ENCODE data around the gene TMCO4. TPM values are rescaled to one million over a fixed set of nuclear protein-coding genes. Genes with fewer than 3 reads are reported as not detected.

The TMCO4 gene
- total and polyA plus RNA-seq, 2 of the 8 experiments (the other 6 are each of a cell fraction or from before 2014, with no cell fraction given): 3.0 to 3.1 TPM

DNA sequence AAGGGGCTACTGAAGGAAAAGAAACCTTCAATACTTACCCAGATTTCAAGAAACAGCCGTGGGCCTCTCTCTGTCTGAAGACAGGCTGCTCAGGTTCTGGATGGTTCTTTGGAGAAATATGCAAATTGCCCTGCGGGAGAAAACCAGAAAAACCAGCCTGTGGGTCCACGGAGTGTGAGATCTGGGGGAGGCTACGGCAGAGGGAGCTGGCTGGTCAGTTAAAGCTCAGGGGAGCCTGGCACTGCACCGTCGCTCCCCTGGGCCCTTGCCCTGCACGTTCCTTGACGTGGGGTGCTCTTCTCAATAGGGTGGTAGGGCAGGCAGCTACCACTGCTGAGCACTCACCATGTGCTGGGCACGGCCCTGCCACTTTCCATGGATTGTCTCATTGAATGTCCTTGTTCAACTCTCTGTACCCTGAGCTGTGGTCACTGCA lies 12.7 kb downstream of the TMCO4 start:
- peak overlapping the region; percentile 99 for H2BK20ac ChIP-seq (ENCODE audit: low read length)
- 33% methylated on average over 9 of the region's 9 CpGs; no CpG with 5 or more reads in 1 of the 2 experiments for WGBS, 2 experiments (ENCODE audit: extremely low coverage in 1 of 2, insufficient coverage in 1 of 2, insufficient read length in 1 of 2, insufficient replicate concordance in 2 of 2, low coverage in 1 of 2, low lambda C conversion rate in 2 of 2, missing lambda C conversion rate in 1 of 2)
- H2BK120ac ChIP-seq (replicated peaks; ENCODE audit: low read depth, low read length): no peak overlapping the region
- H4K8ac ChIP-seq (ENCODE audit: extremely low read depth, insufficient read depth, low read length): no peak overlapping the region
- H3K18ac ChIP-seq (ENCODE audit: extremely low read depth, low read length): peak overlapping the region; percentile 68; the same call in 1 of the 2 replicates
- FAIRE-seq (peak; percentile 89), DNase-seq (ENCODE audit: low read depth in 1 of 2, low spot score in 2 of 2) (peak in 1 of 2 experiments; percentile 70)
- H3K9ac ChIP-seq (replicated peaks in 1 of 4; ENCODE audit: extremely low read depth in 1 of 4, low read depth in 3 of 4, low read length in 3 of 4): no peak overlapping the region
- no peak overlapping the region for H3K14ac ChIP-seq (ENCODE audit: insufficient read length)
- no peaks in the 10 kb centered on the region for H3K9me3 ChIP-seq (ENCODE audit: insufficient read depth in 2 of 2, low read depth in 1 of 2, low read length in 1 of 2)
- no peaks in the 10 kb centered on the region for H3K36me3 ChIP-seq (ENCODE audit: control insufficient read depth in 2 of 4, insufficient read depth in 4 of 4, low read length in 3 of 4)
- peak overlapping the region; percentile 44 for H4K5ac ChIP-seq (ENCODE audit: insufficient read length, low read depth, low read length)
- CTCF ChIA-PET (ENCODE audit: partially characterized antibody): interaction anchor here (0.7 to 2.0 kb wide), 10 partner anchors 9 to 63 kb away, joined by 3 to 9 read pairs (median 4); no protein-coding TSS in a partner anchor
- H3K56ac ChIP-seq (replicated peaks; ENCODE audit: insufficient read length, low read depth, low read length): no peak overlapping the region
- peaks cover 8 to 11% (median 10%) of the 10 kb centered on the region in 4 experiments for H3K4me1 ChIP-seq (replicated peaks in 1 of 4; ENCODE audit: control insufficient read depth in 3 of 4, insufficient read depth in 4 of 4, low read length in 3 of 4)
- H3K4ac ChIP-seq (replicated peaks; ENCODE audit: insufficient read length, low read depth, low read length): peak overlapping the region; percentile 98
- H3K27me3 ChIP-seq (replicated peaks in 1 of 4; ENCODE audit: control insufficient read depth in 3 of 4, extremely low read depth in 1 of 4, insufficient read depth in 3 of 4, low read length in 3 of 4): peaks cover 2 to 20% (median 15%) of the 10 kb centered on the region in 4 experiments
- H3K79me2 ChIP-seq (ENCODE audit: control insufficient read depth in 1 of 2, insufficient read depth in 2 of 2, low read length in 2 of 2): no peaks in the 10 kb centered on the region
- no peak overlapping the region for H2AK5ac ChIP-seq (ENCODE audit: low read depth, low read length)
- peak overlapping the region; percentile 95; the same call in 1 of the 2 replicates for H2BK5ac ChIP-seq (ENCODE audit: low read depth, low read length)
- H3K23me2 ChIP-seq (ENCODE audit: low read depth, low read length): no peaks in the 10 kb centered on the region
- peak overlapping the region; percentile 60 to 82 for H3K4me2 ChIP-seq (ENCODE audit: insufficient read depth in 1 of 2, low read depth in 2 of 2, low read length in 2 of 2)
- H2AFZ ChIP-seq (ENCODE audit: low read length): no peak overlapping the region
- no peak overlapping the region for H3K27ac ChIP-seq (ENCODE audit: low read depth, low read length)
- no peaks in the 10 kb centered on the region for H3K79me1 ChIP-seq (ENCODE audit: low read depth, low read length)
- H4K91ac ChIP-seq (replicated peaks; ENCODE audit: insufficient read length, low read length): peak overlapping the region; percentile 88
- H4K20me1 ChIP-seq (replicated peaks in 1 of 2; ENCODE audit: control insufficient read depth in 1 of 2, insufficient read depth in 2 of 2, low read length in 2 of 2): no peaks in the 10 kb centered on the region
- peak overlapping the region in 3 of 4 experiments; percentile 26 to 38 (median 28); a peak in 4 of 8 replicates for H3K4me3 ChIP-seq (ENCODE audit: extremely low read depth in 1 of 4, insufficient read depth in 2 of 4, low read depth in 3 of 4, low read length in 4 of 4)
- peak overlapping the region; percentile 93; the same call in 1 of the 2 replicates for H2BK15ac ChIP-seq (ENCODE audit: low read length)
- H2BK12ac ChIP-seq (ENCODE audit: low read depth, low read length): peak overlapping the region; percentile 98; the same call in 1 of the 2 replicates
- no peak overlapping the region for H3K23ac ChIP-seq (ENCODE audit: insufficient read length)
- POLR2A ChIA-PET (ENCODE audit: partially characterized antibody): interaction anchor here (0.8 to 1.7 kb wide), 4 partner anchors 9 to 96 kb away, joined by 3 to 5 read pairs (median 4); no protein-coding TSS in a partner anchor
- peak in 1 of 2 experiments; percentile 35; a peak in 1 of 3 replicates for TF ChIP-seq EP300 (IDR thresholded peaks at IDR 0.05; ENCODE audit: borderline replicate concordance in 1 of 2, low read depth in 2 of 2, low read length in 2 of 2)
- TF ChIP-seq CBX8 (IDR thresholded peaks at IDR 0.05; ENCODE audit: borderline replicate concordance, low read depth, low read length): no peak
- TF ChIP-seq HDAC6 (IDR thresholded peaks at IDR 0.05; ENCODE audit: low read depth, low read length): no peak
- TF ChIP-seq BCL11A (IDR thresholded peaks at IDR 0.05; ENCODE audit: low read depth in 2 of 2, low read length in 2 of 2): peak; percentile 50 to 64
- TF ChIP-seq NRF1 (IDR thresholded peaks at IDR 0.05; ENCODE audit: low read depth, low read length): no peak
- peak; percentile 21 to 37; a peak in 3 of 4 replicates for TF ChIP-seq RAD21 (IDR thresholded peaks at IDR 0.05 in 1 of 2, conservative IDR thresholded peaks at IDR 0.05 in 1 of 2; ENCODE audit: low read depth in 2 of 2, low read length in 2 of 2)
- TF ChIP-seq POLR2AphosphoS5 (IDR thresholded peaks at IDR 0.05; ENCODE audit: low read depth, low read length): no peak
- TF ChIP-seq EGR1 (IDR thresholded peaks at IDR 0.05; ENCODE audit: borderline replicate concordance, low read depth, low read length): no peak
- peak; percentile 51; the same call in 1 of the 2 replicates for TF ChIP-seq TAF1 (IDR thresholded peaks at IDR 0.05; ENCODE audit: low read depth, low read length)
- no peak for TF ChIP-seq ZNF274 (IDR thresholded peaks at IDR 0.05; ENCODE audit: borderline replicate concordance, extremely low read depth, low read length)
- no peak for TF ChIP-seq TCF12 (IDR thresholded peaks at IDR 0.05; ENCODE audit: low read depth, low read length)
- TF ChIP-seq JUN (IDR thresholded peaks at IDR 0.05; ENCODE audit: low read depth, low read length): no peak
- TF ChIP-seq, protein P1, sequence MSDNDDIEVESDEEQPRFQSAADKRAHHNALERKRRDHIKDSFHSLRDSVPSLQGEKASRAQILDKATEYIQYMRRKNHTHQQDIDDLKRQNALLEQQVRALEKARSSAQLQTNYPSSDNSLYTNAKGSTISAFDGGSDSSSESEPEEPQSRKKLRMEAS (IDR thresholded peaks at IDR 0.05): peak; percentile 60; the same call in 1 of the 2 replicates

Data from H1 (cell line).